Measurements from ENCODE around the gene CTCFL.

The CTCFL gene

GRCh38 chr20:57450419-57450818 is 74.5 kb downstream of the CTCFL start:
- no peak overlapping the region for H3K4me3 ChIP-seq (ENCODE audit: low read depth, low read length)
- TF ChIP-seq, protein P1, sequence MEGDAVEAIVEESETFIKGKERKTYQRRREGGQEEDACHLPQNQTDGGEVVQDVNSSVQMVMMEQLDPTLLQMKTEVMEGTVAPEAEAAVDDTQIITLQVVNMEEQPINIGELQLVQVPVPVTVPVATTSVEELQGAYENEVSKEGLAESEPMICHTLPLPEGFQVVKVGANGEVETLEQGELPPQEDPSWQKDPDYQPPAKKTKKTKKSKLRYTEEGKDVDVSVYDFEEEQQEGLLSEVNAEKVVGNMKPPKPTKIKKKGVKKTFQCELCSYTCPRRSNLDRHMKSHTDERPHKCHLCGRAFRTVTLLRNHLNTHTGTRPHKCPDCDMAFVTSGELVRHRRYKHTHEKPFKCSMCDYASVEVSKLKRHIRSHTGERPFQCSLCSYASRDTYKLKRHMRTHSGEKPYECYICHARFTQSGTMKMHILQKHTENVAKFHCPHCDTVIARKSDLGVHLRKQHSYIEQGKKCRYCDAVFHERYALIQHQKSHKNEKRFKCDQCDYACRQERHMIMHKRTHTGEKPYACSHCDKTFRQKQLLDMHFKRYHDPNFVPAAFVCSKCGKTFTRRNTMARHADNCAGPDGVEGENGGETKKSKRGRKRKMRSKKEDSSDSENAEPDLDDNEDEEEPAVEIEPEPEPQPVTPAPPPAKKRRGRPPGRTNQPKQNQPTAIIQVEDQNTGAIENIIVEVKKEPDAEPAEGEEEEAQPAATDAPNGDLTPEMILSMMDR (IDR thresholded peaks at IDR 0.05; ENCODE audit: low read depth, low read length, missing control alignments), result no peak
- no peak for DNase-seq (ENCODE audit: low read depth)
- in situ Hi-C loops (cut with HindIII; ENCODE audit: low sequenced_read_pairs), result no loop called here

DNA sequence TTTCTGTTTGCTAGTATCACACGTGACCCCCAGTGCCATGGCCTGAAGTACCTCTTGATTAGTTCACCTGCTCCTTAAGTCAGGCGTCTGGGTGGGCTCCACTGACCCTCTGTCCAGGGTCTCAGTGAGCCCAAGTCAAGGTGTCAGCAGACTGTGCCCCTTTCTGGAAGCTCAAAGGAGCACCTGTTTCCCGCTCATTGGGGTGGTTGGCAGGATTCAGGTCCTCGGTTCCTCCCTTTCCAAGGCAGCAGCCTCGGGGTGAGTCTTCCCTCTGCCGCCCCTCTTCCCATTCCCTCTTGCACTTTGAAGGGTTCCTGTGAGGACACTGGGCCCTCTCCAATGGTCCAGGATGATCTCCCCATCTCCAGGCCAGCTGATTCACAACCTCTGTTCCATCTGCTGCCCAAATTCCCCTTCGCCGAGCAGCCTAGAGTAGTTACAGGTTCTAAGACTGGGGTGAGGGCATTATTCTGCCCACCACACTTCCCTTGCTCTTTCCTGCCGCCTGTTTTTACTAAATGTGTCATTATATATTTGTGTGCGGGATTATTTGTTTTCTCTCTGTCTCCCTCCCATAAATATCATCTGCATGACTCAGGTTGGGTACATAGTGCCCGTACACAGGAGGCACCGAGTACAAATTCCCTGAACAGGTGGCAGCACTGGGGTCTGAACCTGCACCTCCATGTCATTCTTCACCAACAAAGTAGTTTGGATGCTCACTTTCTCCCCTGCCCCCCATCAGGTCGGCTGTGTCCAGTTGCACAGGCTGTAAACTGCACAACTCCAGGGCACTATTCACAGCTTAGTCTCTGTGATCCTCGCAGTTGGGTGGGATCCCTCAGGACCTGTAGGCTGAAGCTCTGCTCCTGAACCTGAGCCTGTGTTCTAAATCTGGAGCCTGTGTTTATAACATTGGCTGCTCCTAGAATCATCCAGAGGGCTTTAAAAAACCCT is 75.3 kb downstream of the CTCFL start:
- in situ Hi-C loops (cut with HindIII; ENCODE audit: low sequenced_read_pairs), result no loop called here
- TF ChIP-seq, protein P1 (IDR thresholded peaks at IDR 0.05; ENCODE audit: low read depth, low read length, missing control alignments), result no peak
- no peak overlapping the region for H3K4me3 ChIP-seq (ENCODE audit: low read depth, low read length)
- DNase-seq (ENCODE audit: low read depth), result no peak

- no peak for DNase-seq (ENCODE audit: low read depth)
- TF ChIP-seq, protein P1 (IDR thresholded peaks at IDR 0.05; ENCODE audit: low read depth, low read length, missing control alignments), result no peak
- in situ Hi-C loops (cut with HindIII; ENCODE audit: low sequenced_read_pairs), result no loop called here
- H3K4me3 ChIP-seq (ENCODE audit: low read depth, low read length), result no peak overlapping the region
These were observed 76.1 kb downstream of the CTCFL start for GRCh38 chr20:57448764-57449354.

Data from astrocyte of the cerebellum (primary cell).